ENCODE results near the gene EFNA5. TPM values are rescaled to one million over a fixed set of nuclear protein-coding genes. Genes with fewer than 3 reads are reported as not detected.
"Not testable (repeated sequence)": the region's sequence is repeated elsewhere in the genome, so short reads cannot be mapped to it uniquely, and the experiment has no call there.

Gene EFNA5
- total RNA-seq, 1 donor = 6.5 TPM

DNA sequence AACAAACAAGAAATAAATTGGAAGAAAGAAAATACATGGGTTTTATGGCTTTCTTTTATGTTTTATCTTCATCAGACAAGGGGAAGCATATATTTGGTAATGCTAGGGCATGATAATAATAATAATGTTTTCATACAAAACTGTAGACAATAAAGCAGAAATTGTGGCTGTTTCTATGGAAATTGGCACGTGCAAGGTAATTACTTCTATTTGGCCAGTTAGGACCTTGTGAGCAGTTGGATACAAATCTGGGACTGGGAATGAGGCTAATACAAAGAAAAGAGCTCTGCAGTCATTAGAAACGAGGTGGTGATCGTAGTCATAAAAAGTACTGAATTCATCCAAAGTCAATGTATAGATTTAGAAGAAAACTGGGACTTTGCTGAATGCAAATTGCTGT is 233.6 kb downstream of the EFNA5 start:
- H3K4me3 ChIP-seq (ENCODE audit: low read depth, low read length) = no peak overlapping the region
- TF ChIP-seq, protein P1, sequence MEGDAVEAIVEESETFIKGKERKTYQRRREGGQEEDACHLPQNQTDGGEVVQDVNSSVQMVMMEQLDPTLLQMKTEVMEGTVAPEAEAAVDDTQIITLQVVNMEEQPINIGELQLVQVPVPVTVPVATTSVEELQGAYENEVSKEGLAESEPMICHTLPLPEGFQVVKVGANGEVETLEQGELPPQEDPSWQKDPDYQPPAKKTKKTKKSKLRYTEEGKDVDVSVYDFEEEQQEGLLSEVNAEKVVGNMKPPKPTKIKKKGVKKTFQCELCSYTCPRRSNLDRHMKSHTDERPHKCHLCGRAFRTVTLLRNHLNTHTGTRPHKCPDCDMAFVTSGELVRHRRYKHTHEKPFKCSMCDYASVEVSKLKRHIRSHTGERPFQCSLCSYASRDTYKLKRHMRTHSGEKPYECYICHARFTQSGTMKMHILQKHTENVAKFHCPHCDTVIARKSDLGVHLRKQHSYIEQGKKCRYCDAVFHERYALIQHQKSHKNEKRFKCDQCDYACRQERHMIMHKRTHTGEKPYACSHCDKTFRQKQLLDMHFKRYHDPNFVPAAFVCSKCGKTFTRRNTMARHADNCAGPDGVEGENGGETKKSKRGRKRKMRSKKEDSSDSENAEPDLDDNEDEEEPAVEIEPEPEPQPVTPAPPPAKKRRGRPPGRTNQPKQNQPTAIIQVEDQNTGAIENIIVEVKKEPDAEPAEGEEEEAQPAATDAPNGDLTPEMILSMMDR (IDR thresholded peaks at IDR 0.05; ENCODE audit: insufficient read depth, low read depth, low read length) = no peak
- no peak for DNase-seq (ENCODE audit: low read depth)

DNA sequence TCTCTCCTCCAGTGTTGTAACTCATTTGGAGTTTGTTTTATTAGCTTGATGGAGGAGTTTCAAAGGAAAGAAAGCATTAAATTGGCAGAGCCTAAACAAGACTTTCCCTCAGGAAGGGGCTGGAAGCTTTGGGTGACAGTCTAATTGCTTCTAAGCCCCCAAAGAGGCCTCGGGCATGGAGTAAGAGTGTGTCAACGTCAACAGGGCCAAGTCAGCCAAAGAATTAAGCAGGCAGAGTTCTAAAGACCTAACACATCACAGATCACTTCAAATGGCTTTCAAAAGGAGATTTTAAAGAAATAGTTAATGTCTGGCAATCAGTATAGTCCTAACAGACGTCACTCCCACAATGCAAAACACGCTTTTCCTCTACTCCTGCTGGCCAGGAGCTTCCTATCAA is 234.5 kb downstream of the EFNA5 start:
- TF ChIP-seq, protein P1 (IDR thresholded peaks at IDR 0.05; ENCODE audit: insufficient read depth, low read depth, low read length) = no peak
- DNase-seq (ENCODE audit: low read depth) = no peak
- no peak overlapping the region for H3K4me3 ChIP-seq (ENCODE audit: low read depth, low read length)

DNA sequence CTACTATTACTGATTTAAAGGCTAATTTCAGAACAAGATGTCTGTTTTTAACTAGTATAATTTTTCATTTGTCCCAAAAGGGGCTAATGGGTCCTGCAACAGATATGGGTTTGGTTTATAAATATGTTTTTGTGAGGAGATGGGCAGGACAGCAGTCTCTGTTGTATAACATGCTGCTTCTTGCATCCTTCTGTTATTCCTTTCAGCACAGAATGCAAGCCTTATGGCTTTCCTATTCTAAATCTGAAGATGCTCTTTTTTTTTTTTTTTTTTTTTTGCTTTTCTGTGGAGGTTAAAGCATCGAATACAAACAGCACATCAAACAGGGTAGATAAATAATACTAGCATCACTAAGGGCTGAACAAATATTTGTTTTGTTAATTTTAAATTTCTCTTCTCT is 235.7 kb downstream of the EFNA5 start:
- H3K4me3 ChIP-seq (ENCODE audit: low read depth, low read length) = no peak overlapping the region
- TF ChIP-seq, protein P1 (IDR thresholded peaks at IDR 0.05; ENCODE audit: insufficient read depth, low read depth, low read length) = no peak
- no peak for DNase-seq (ENCODE audit: low read depth)

DNA sequence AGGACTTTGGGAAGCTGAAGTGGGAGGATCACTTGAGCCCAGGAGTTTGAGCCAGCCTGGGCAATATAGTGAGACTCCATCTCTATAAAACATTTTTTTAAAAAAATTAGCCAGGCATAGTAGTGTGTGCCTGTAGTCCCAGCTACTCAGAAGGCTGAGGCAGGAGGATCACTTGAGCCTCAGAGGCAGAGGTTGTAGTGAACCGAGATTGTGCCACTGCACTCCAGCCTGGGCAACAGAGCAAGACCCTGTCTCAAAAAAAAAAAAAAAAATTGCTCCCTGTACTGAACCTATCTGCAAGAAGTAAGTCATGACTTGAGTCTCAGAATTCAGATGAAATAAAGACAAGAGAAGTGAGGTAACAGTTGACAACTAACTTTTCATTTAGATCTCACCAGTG is 237.1 kb downstream of the EFNA5 start:
- DNase-seq (ENCODE audit: low read depth); H3K4me3 ChIP-seq (ENCODE audit: low read depth, low read length): not testable (repeated sequence)

DNA sequence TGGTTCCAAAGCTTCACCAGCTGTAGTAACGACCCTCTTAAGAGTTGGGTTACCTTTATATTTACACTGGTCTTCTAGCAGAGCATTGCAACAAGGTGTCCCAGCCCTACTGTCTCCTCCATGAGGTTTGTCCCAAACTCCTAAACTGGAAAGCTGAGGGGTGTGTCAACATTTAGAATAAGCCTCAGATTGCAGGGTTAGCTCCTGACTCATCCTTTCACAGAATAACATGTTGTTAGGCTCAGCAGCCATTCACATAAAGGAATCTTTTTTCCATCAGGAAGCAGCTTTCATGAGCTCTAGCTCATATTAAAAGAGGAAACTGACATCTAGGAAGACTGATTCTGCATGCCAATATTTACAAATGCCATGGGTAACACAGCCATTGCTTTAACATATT is 238.7 kb downstream of the EFNA5 start:
- TF ChIP-seq, protein P1 (IDR thresholded peaks at IDR 0.05; ENCODE audit: insufficient read depth, low read depth, low read length) = no peak
- H3K4me3 ChIP-seq (ENCODE audit: low read depth, low read length) = no peak overlapping the region
- DNase-seq (ENCODE audit: low read depth) = peak; percentile 38

DNA sequence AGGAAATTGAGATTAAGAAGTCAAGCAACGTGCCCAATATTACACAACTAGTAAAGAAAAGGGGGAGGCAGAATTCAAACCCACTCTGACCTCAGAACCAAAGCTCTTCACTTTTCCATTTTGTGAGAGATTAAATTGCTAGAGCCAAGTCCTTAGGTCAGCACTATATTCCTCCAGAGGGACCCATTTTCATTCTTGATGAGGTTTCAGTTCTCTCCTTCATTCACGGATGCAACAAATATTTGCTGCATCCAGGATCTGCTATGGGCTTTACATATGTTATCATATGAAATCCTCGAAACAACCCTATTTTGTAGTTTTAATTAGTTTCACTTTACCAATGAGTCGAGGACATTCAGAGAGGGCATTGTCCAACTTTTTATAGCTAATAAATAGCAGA is 239.2 kb downstream of the EFNA5 start:
- no peak overlapping the region for H3K4me3 ChIP-seq (ENCODE audit: low read depth, low read length)
- DNase-seq (ENCODE audit: low read depth) = no peak
- TF ChIP-seq, protein P1 (IDR thresholded peaks at IDR 0.05; ENCODE audit: insufficient read depth, low read depth, low read length) = no peak

DNA sequence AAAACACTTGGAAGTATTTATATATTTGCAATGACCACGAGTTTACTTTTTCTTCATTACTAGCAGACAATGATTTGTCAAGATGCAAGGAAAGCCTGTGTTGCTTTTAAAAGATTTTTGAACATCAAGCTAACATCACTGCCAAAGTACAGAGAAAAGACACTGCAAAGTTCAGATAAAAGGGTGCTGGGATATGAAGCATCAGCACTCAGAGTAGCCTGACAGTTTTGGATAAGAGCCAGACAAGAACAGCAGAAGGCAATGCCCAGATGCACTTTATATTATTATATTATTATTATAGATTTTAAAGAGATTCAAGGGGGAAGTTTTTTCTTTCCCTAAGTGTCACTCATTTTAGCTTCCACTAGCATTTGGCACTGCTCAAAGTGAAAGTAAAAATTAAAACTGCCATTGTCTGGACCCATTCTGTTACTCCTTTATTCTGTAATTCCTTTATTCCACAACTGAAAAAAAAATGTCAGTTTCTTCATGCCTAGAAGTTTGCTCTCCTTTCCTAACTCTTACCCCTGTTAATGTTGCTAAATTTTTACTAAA is 240.6 kb downstream of the EFNA5 start:
- no peak overlapping the region for H3K4me3 ChIP-seq (ENCODE audit: low read depth, low read length)
- no peak for DNase-seq (ENCODE audit: low read depth)
- TF ChIP-seq, protein P1 (IDR thresholded peaks at IDR 0.05; ENCODE audit: insufficient read depth, low read depth, low read length) = no peak
